ENCODE data around the gene AP1M1.

AP1M1 gene

DNA sequence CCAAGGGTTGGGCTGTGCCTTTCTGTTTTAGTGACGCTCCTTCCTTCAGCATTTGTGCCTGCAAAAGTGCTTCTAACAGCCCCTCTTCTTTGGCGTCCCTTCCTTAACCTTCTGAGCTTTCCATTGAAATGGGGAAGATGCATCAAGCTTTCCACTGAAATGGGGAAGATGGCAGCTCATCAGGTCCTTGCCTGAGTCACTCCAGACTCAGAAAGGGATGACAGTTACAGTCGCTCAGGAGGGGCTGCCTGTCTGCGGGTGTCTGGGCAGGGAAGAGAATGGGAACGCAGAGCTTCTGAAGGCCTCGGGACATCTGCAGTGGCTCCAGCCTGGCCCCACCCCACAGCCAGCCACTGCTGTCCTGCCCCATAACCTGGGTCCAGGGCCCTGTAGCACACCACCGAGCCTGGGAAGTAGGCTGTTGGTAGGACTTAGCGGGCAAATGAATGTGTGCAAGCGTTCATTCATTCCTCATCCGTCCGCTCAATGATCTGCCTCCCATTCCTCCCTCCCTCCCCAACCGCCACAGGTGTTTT is 9.8 kb downstream of the AP1M1 start:
- ATAC-seq, result peak; percentile 67
- DNase-seq, result no peak

DNA sequence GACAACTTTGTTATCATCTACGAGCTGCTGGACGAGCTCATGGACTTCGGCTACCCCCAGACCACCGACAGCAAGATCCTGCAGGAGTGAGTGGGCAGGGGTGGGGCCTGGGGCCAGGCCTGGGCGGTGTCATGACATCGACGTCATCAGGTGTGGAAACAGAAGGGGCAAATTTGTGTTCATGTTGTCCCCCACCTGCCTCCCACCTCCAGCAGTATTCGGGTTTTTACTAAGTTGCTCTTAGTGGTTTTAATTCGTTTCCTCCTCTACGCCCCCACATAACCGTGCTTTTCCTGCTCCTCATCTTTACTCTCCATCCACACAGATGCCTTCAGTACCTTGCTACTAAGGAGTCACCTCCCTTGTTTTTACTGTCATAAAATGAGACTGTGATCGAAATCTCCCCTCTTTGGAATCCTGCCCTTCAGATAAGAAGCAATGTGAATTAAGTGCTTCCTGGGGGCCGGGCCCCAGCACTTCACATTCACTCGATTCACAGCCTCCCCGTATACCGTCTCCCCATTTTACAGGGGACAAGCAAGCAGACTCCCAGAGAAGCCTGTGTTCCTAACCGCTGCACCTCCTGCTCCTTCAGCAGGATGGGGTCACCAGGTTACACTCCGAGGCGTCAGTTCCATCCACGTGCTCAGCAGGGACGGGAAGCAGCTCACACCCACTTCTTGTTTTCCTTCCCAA is 10.5 kb downstream of the AP1M1 start:
- ATAC-seq, result peak; percentile 60

DNA sequence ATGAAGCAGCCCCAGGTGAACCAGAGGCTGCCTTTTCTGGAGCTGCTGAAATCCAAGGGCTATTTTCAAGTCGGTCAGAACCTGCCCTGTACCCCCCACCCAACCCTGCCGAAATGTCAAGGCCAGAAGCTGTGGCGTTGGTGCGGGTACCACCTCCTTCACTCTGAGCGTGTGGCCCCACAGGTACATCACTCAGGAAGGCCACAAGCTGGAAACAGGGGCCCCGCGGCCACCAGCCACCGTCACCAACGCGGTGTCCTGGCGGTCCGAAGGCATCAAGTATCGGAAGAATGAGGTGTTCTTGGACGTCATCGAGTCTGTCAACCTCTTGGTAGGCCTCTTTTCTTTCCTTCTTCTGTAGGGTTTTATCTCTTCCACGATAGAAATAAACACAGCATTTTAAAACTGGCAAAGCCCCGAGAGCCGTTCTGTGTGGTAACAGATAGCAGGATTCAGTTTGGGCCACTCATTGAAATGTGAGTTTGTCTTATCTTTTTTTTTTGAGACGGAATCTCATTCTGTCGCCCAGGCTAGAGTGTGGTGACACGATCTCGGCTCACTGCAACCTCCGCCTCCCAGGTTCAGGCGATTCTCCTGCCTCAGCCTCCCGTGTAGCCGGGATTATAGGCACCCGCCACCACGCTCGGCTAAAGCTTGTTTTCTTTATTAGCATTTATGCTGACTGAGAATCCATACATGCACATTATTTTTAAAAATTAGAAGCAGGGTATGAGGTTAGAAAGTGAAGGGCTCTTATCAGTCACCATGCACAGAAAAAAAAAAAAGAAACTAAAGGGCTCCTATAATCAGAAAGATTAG is 11.3 kb downstream of the AP1M1 start:
- DNase-seq (no peak), ATAC-seq (no peak)

More for the DNA sequence above, 10.5 kb downstream of the AP1M1 start:
- peak; percentile 59 for DNase-seq

DNA sequence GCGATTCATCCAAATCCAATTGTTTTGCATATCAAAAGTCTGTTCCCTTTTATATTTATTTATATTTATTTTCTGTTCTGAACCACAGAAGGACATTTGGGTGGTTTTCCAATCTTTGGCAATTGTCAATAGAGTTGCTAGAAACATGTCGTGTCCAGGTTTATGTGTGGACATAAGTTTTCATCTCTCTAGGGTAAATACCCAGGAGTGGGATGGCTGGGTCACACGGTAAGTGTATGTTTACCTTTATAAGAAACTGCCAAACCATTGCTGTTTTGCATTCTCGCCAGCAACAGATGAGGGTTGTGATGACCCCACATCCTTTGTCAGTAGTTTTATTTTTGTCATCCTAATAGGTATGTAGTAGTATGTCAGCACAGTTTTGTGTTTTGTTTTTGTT is 12.5 kb downstream of the AP1M1 start:
- ATAC-seq (no peak), DNase-seq (no peak)

DNA sequence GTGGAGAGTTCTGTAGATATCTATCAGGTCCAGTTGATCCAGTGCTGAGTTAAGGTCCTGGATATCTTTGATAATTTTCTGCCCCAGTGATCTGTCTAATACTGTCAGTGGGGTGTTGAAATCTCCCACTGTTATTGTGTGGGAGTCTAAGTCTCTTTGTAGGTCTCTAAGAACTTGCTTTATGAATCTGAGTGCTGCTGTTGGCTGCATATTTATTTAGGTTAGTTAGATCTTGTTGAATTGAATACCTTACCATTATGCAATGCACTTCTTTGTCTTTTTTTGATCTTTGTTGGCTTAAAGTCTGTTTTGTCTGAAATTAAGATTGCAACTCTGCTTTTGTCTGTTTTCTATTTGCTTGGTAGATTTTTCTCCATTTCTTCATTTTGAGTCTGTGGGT is 15.4 kb downstream of the AP1M1 start:
- DNase-seq, result no peak
- no peak for ATAC-seq

DNA sequence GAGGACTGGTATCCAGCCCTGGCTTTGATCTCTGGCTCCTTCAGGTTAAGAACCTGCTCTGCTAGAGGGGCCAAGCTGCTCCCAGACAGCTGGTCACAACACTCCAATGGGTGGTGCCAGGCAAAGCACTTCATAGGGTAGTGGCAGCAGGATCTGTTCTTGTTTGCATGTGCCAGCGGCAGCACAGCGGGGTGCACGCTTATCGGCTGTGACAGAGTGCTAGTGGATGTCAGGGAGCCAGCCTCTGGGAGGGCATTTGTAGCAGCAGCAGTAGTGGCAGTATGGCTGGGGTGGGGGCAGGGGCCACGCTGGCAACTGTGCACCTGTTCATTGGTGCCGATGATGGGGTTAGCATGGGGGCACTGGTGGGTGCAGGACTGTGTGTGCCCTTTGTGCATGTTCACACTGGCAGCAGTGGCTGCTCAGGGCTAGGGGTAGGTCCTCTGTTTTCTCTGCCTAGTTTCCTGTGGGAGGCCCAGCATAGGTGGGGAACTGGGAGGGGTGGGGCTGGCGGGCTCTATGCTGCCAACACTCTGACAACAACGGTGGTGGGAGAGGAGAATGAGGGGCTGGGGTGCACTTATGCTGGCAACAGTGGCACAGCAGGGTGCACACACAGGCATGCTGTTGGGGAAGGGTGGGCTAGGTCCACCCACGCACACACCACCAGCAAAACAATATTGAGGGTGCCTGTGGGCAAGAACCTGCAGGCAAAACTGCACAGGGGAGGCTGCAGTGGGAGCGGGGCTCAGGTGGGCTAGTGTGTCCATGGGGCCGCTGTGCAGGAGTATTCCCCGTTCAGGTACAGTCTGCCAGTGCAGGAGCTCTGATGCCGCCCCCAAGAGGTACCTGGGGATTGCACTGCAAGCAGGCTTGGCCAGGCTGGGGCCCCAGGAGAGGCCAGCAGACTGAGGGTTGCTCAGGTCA is 19.3 kb downstream of the AP1M1 start:
- ATAC-seq (peak; percentile 61), DNase-seq (no peak)

GRCh38 chr19:16217716-16218451 is 20.2 kb downstream of the AP1M1 start:
- ATAC-seq (no peak), DNase-seq (no peak)

DNA sequence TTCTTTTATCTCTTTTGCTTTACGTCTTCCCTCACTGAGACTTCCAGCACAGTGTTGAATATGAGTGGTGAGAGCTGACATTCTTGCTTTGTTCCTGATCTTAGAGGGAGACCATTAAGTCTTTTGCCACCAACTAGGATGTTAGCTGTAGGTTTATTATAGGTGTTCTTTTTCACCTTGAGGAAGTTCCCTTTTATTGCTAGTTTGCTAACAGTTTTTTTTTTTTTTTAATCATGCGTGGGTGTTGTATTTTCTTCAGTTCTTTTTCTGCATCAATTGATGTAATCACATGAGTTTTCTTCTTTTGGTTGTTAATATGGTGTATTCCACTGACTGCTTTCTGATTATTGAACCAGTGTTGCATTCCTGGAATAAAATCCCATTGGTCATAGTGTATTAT is 21.1 kb downstream of the AP1M1 start:
- no peak for ATAC-seq
- DNase-seq, result no peak

DNA sequence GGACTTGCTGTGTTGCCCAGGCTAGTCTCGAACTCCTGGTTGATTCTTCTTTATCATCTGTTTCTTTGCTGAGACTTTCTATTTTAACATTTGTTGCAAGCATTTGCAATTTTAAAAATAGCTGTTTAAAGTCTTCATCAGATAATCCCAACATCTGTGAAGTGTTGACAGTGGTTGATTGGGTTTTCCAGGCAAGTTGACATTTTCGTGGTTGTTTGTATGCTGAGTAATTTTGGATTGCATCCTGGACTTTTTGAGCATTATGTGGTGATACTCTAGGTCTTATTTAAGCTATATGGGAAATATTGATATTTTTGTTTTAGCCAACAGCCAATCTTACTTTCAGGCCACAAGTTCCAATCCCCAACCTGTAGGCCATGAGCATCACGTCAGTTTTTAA is 25.1 kb downstream of the AP1M1 start:
- ATAC-seq (no peak), DNase-seq (no peak)

DNA sequence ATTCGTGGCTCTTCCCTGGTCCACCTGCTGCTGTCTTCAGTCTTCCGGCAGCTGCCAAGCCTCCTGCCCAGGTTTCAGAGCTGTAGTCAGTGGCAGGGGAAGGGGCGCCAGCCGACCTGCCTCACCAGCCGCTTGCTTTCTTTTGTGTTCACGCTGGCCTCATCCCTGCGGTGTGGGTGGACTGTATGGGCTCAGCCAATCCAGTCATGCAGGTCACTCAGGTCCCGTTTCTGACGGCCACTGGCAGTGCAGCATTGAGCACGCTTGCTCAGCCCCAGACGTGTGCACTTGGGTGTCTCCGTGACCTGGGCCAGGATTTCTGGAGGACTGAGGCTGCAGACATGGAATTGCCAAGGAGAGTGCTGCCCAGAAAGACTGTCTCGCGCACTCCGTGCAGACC is 26.0 kb downstream of the AP1M1 start:
- no peak for DNase-seq
- no peak for ATAC-seq

DNA sequence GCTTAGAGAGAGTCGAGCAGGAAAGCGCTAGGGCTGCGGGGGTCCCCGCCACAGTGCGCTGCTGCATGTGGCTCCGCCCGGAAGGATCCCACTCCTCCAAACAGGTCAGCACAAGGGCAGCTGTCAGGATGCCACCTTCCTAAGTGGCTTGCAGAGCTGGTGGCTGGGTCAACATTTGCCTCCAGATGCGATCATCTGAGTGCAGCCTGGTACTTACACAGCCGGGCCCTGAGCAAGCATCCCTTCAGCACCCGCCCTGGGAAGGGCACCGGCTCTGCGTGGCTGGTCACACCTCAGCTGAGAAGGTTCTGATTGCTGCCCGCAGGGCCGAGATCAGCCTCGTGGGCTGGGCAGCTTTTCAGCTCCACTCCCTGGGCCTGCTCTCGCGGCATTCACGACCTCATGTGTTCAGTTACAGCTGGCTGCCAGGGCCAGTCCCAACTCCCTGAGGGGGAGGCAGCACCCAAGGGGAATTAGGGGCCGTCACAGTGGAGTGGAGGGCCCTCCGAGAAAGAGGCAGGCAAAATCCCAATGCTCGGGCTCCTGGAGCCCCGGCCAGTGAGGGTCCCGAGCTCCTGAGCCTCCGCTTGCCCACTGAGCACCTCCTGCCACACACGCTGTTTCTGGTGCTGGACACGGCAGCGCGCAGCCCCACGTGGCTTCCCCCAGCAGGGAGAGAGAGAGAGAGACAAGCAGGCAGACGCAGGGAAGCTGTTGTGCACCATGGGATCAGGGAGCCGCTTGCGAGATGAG is 26.8 kb downstream of the AP1M1 start:
- DNase-seq, result no peak
- no peak for ATAC-seq

DNA sequence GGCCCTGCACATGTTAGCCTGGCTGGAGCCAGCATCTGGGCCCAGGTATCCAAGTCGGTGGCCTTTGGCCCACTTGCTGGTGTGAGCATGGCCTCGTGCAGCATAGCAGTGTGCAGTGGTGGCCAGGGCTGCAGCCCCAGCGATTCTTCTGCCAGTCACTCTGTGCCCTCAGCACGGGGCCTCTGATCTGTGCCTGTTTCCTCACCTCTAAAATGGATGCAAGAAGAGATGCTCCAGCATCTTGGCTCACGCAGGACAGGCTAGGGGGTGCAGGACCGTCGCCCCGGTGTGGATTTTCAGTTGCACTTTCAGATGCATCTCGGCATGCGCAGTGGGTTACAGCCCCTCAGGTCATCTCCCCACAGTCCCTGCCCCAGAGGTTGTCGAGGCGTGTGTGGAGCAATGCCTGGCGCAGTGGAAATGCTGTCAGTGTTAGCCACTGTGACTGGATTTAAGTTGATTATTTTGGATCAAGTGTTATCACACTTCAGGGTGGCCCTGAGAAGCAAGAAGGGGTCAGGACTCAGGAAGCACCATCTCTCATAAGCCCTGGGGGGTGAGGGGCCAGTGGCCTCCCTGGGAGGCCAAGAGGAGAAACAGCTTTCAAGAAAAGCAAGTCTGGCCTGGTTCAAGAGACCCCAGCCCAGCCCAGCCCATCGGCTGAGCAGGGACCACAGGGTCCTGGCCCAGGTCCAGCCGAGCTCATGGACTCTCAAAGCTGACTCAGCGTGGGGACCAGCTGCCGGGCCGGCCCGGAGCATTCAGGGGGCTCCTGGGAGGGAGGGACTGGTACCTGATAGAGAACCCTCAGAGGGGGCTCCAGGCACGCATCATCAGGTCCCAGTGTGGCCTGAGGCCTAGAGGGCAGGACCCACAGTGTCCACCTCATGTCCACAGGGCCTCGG is 27.8 kb downstream of the AP1M1 start:
- ATAC-seq (no peak), DNase-seq (no peak)

DNA sequence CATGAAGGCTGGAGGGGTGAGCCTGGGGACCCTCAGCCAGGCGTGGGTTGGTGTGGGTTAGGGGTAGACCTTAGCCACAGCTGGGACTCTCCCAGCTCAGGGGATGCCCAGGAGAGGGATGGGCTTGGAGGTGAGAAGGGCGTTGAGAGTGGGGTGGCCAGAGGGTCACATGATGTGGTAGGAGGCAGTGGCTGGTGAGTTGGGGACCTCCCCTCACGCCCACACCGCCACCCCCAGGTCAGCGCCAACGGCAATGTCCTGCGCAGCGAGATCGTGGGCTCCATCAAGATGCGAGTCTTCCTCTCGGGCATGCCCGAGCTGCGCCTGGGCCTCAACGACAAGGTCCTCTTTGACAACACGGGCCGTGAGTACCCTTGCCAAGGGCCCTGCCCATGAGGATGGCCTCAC is 28.5 kb downstream of the AP1M1 start:
- ATAC-seq, result no peak
- no peak for DNase-seq

DNA sequence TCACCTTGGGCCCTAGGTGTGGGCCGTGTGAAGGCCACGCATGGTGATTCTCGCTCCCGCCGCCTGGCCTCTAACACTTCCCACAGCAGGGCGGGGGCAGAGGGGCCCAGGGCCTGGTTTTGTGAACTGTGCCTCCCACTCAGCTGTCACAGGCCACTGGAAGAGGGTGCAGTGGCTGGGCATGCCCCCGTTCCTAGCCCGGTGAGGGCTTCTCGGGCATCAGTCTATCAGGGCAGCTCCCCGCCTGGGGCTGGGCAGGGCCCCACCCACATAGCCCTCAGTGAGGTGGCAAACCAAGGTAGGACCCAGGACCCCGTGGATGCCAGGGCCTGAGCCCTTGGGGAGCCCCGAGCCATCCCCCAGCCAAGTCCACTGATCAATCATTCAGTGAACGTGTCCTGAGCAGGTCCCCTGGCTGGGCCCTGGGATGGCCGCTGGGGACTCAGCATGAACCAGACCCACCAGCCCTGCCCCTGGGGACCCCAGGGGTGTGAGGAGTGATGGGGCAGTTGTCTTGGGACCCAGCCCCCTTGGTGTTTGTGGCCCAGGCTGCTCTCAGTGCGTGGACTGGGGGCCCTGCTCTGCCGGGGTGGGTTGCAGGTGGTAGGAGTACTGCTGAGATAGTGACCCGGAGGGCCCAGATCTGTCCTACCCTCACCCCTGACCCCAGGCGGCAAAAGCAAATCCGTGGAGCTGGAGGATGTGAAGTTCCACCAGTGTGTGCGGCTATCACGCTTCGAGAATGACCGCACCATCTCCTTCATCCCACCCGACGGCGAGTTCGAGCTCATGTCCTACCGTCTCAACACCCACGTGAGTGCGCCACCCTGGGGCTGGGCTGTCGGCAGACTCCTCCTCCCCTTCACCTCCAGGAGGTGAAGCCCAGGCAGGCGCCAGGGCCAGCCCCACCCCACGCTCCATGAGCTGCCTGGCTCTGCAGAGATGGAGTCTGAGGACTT is 29.4 kb downstream of the AP1M1 start:
- ATAC-seq (no peak), DNase-seq (no peak)

DNA sequence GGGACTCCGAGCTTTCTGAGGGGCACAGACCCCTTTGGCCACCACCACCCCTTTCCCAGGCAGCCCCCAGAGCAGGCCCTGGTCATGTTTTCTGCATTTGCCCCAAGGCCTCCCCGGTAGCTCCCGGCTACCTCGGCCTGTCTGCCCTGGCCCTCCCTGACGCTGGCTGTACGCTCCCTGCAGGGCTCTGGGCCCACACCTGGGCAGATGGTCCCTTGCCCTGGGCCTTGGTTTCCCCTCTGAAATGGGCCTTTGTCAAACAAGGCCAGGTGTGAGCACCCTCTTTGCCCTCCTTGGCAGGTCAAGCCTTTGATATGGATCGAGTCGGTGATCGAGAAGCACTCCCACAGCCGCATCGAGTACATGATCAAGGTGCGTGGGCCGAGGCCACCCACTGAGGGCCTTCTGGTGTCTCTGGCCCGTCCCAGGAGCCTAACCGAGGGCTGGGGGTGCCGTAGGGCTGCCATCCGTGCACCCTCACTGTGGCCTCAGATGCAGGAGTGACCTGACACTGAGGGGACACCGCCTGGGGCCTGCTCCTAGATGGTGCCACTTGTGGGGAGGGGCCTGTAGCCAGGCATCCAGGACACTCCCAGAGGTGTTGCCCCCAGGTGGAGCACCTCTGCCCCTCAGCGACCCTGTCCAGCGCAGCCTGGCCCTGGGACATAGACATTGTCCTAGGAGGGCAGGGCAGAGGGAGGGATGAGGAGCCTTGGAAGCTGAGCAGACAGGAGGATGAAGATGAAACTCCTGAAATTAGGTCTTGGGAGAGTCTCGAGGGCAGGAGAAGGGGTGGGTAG is 30.3 kb downstream of the AP1M1 start:
- ATAC-seq (no peak), DNase-seq (no peak)

GRCh38 chr19:16228637-16229321 is 31.1 kb downstream of the AP1M1 start:
- no peak for ATAC-seq
- no peak for DNase-seq

GRCh38 chr19:16229322-16229641 is 31.6 kb downstream of the AP1M1 start:
- DNase-seq (no peak), ATAC-seq (no peak)

All from stimulated activated naive CD8-positive, alpha-beta T cell treated with anti-CD3 and anti-CD28 coated beads, Interleukin-15, Interleukin-2, amounts not matched to agents 100 U/mL and 50 U/mL, for 24 hours (primary cell).